HEK293T (cell line): ENCODE data around the gene CDC34.

Source experiments
- CTCF ChIA-PET: fragments of 350-600 bp; formaldehyde crosslinking; extraction: SDS; loops from one replicate; lab custom pipeline; 2021; ENCODE audit warnings: antibody characterized with exemption, inconsistent platforms; lab: Yijun Ruan, JAX
- POLR2A ChIA-PET: fragments of 350-600 bp; formaldehyde crosslinking; extraction: SDS; loops from one replicate; lab custom pipeline; 2020; ENCODE audit warnings: antibody characterized with exemption, inconsistent platforms; lab: Yijun Ruan, JAX
- DNase-seq: peaks from one replicate; pipeline ENCODE4 v3.0.0; 2012; ENCODE audit warnings: mixed read lengths; ENCODE audit errors: extremely low spot score
- ARNT ChIP-seq: fragments of 450-650 bp; IDR thresholded peaks from 2 replicates; pipeline ENCODE4 v1.6.1; 2017; ENCODE audit warnings: mild to moderate bottlenecking
- BHLHE40 ChIP-seq: fragments of 450-650 bp; IDR thresholded peaks from 2 replicates; pipeline ENCODE4 v1.6.1; 2016; ENCODE audit warnings: mild to moderate bottlenecking, moderate library complexity, borderline replicate concordance
- CTBP1 ChIP-seq: fragments of 450-650 bp; IDR thresholded peaks from 2 replicates; pipeline ENCODE4 v1.6.1; 2016; ENCODE audit warnings: borderline replicate concordance
- ELF4 ChIP-seq: fragments of 450-650 bp; IDR thresholded peaks from 2 replicates; pipeline ENCODE4 v1.6.1; 2017; ENCODE audit warnings: antibody characterized with exemption
- FOXA1 ChIP-seq: fragments of 450-650 bp; IDR thresholded peaks from 2 replicates; pipeline ENCODE4 v1.6.1; 2016; ENCODE audit warnings: mild to moderate bottlenecking
- FOXK2 ChIP-seq: fragments of 450-650 bp; IDR thresholded peaks from 2 replicates; pipeline ENCODE4 v1.6.1; 2016; ENCODE audit warnings: mild to moderate bottlenecking
- FOXM1 ChIP-seq: fragments of 450-650 bp; IDR thresholded peaks from 2 replicates; pipeline ENCODE4 v1.6.1; 2017; ENCODE audit warnings: mild to moderate bottlenecking, borderline replicate concordance
- HDGF ChIP-seq: fragments of 450-650 bp; IDR thresholded peaks from 2 replicates; pipeline ENCODE4 v1.6.1; 2017; ENCODE audit warnings: antibody characterized with exemption, borderline replicate concordance
- L3MBTL2 ChIP-seq: fragments of 450-650 bp; conservative IDR thresholded peaks from 2 replicates; pipeline ENCODE4 v1.6.1; 2016; ENCODE audit warnings: mild to moderate bottlenecking
- LEF1 ChIP-seq: fragments of 450-650 bp; IDR thresholded peaks from 2 replicates; pipeline ENCODE4 v1.6.1; 2017; ENCODE audit warnings: mild to moderate bottlenecking, borderline replicate concordance
- NFRKB ChIP-seq: fragments of 450-650 bp; IDR thresholded peaks from 2 replicates; pipeline ENCODE4 v1.6.1; 2016; ENCODE audit warnings: mild to moderate bottlenecking, moderate library complexity
- SP1 ChIP-seq: fragments of 450-650 bp; IDR thresholded peaks from 2 replicates; pipeline ENCODE4 v1.6.1; 2017
- SUZ12 ChIP-seq: fragments of 450-650 bp; IDR thresholded peaks from 2 replicates; pipeline ENCODE4 v1.6.1; 2016; ENCODE audit warnings: mild to moderate bottlenecking
- TARDBP ChIP-seq: fragments of 450-650 bp; IDR thresholded peaks from 2 replicates; pipeline ENCODE4 v1.6.1; 2016
- ZNF384 ChIP-seq: fragments of 450-650 bp; IDR thresholded peaks from 2 replicates; pipeline ENCODE4 v1.6.1; 2016
- TF ChIP-seq, protein P1 (sequence below): fragments of 450-650 bp; IDR thresholded peaks from 2 replicates; pipeline ENCODE4 v1.6.1; 2016

CDC34 gene

GRCh38 chr19:558770-559439 lies 27.3 kb downstream of the CDC34 start:
- CTCF ChIA-PET = no interaction called here
- DNase-seq = no peak
- POLR2A ChIA-PET = no interaction called here

GRCh38 chr19:560121-560520 lies 28.6 kb downstream of the CDC34 start:
- DNase-seq = no peak
- ChIA-PET CTCF (no interaction called here), POLR2A (no interaction called here)

More at GRCh38 chr19:558770-559439, 27.3 kb downstream of the CDC34 start:
- TF ChIP-seq HDGF (no peak), SP1 (no peak), CTBP1 (no peak)

DNA sequence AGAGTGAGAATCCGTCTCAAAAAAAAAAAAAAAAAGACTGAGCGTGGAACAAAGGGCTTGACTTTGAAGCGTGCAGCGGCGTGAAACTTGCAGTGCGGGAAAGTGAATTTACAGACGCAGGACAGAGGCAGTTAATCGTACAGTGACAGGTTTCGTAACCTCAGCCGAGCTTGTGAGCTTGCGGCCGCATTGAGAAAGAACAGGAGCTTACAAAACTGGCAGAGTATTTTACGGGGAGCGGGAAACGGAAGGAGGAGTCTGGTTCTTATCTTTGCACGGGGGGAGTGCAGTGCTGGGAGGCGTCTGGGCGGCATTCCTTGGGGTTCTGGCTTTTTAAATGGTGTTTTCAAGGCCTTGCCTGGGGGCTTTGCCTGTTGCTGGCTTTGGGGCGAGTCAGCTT lies 34.8 kb downstream of the CDC34 start:
- ChIA-PET CTCF (no interaction called here), POLR2A (no interaction called here)
- TF ChIP-seq ZNF384 = no peak
- TF ChIP-seq, protein P1, sequence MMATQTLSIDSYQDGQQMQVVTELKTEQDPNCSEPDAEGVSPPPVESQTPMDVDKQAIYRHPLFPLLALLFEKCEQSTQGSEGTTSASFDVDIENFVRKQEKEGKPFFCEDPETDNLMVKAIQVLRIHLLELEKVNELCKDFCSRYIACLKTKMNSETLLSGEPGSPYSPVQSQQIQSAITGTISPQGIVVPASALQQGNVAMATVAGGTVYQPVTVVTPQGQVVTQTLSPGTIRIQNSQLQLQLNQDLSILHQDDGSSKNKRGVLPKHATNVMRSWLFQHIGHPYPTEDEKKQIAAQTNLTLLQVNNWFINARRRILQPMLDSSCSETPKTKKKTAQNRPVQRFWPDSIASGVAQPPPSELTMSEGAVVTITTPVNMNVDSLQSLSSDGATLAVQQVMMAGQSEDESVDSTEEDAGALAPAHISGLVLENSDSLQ = peak; percentile 37; the same call in 1 of the 2 replicates
- no peak for DNase-seq

More at GRCh38 chr19:560121-560520, 28.6 kb downstream of the CDC34 start:
- no peak for TF ChIP-seq FOXK2
- no peak for TF ChIP-seq ARNT
- no peak for TF ChIP-seq NFRKB
- no peak for TF ChIP-seq FOXM1
- TF ChIP-seq ZNF384 = no peak
- TF ChIP-seq LEF1 = no peak

DNA sequence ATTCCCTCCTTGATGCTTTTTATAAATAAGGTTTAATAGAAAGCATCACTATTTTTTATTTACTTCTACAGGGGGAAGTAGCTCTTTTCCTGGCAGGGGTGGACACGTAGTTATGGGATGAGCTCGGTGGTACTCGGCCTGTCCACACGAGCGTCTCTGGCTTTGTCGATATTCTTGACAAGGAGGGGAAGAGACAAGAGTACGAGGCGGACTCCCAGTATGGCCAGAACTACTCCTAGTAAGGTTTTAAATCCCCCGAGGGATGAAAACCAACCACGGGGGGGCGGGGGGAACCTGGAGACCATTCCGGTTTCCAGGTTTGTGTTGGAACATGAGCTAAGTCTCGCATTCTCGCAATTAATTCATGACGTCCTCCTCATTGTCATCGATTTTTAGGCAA lies 35.3 kb downstream of the CDC34 start:
- ChIA-PET POLR2A (no interaction called here), CTCF (no interaction called here)
- DNase-seq = no peak
- TF ChIP-seq ZNF384 (no peak), ARNT (no peak), SP1 (no peak), FOXM1 (no peak), ELF4 (no peak), NFRKB (no peak), SUZ12 (no peak), CTBP1 (no peak), FOXK2 (no peak), LEF1 (no peak), BHLHE40 (no peak)
- TF ChIP-seq, protein P1 = no peak

- DNase-seq = no peak
- TF ChIP-seq BHLHE40 = no peak
- TF ChIP-seq SUZ12 = no peak
- no peak for TF ChIP-seq NFRKB
- no peak for TF ChIP-seq ELF4
- no peak for TF ChIP-seq FOXA1
- TF ChIP-seq LEF1 = no peak
- no peak for TF ChIP-seq ZNF384
- TF ChIP-seq ARNT = no peak
- no peak for TF ChIP-seq TARDBP
- no peak for TF ChIP-seq HDGF
- TF ChIP-seq CTBP1 = no peak
- CTCF ChIA-PET = no interaction called here
- POLR2A ChIA-PET = no interaction called here
These were observed 35.8 kb downstream of the CDC34 start for GRCh38 chr19:567296-567900.

- peak; percentile 34 for DNase-seq
- POLR2A ChIA-PET = no interaction called here
- TF ChIP-seq CTBP1 (no peak), BHLHE40 (no peak), SUZ12 (no peak), L3MBTL2 (no peak; the same call in 1 of the 2 replicates), FOXM1 (no peak), ZNF384 (no peak), SP1 (no peak), NFRKB (no peak), TARDBP (no peak), ELF4 (no peak), ARNT (no peak), FOXK2 (no peak), FOXA1 (no peak), LEF1 (no peak), HDGF (no peak)
- TF ChIP-seq, protein P1 = no peak
- CTCF ChIA-PET = no interaction called here
These were observed 38.7 kb downstream of the CDC34 start for GRCh38 chr19:570251-570686.
